ENCODE data around the gene PCYOX1L. TPM values are rescaled to one million over a fixed set of nuclear protein-coding genes. Genes with fewer than 3 reads are reported as not detected.

Gene PCYOX1L
- total and polyA plus RNA-seq, 2 donors (not counting 1 experiment from before 2014, with no cell fraction given): 7.6 to 9.1 TPM

GRCh38 chr5:149338364-149338763 is 19.5 kb upstream of the PCYOX1L start:
- Histone ChIP-seq H3K4me1 (ENCODE audit: control insufficient read depth, extremely low read depth, insufficient read depth, low read length) (no peaks in the 10 kb centered on the region), H4K20me1 (ENCODE audit: control insufficient read depth, extremely low read depth, insufficient read depth, low read length) (no peaks in the 10 kb centered on the region), H3K27ac (ENCODE audit: insufficient read depth, low read length) (no peak overlapping the region), H3K79me2 (ENCODE audit: control insufficient read depth, insufficient read depth, low read length) (no peaks in the 10 kb centered on the region), H3K9me3 (ENCODE audit: control insufficient read depth, insufficient read depth, low read depth, low read length) (no peaks in the 10 kb centered on the region), H3K4me3 (replicated peaks in 1 of 4; ENCODE audit: control extremely low read depth in 1 of 4, insufficient read depth in 1 of 4, low read depth in 3 of 4, low read length in 4 of 4) (no peak overlapping the region), H3K36me3 (ENCODE audit: control insufficient read depth, insufficient read depth, low read length) (no peaks in the 10 kb centered on the region), H2AFZ (ENCODE audit: low read length) (no peak overlapping the region), H3K4me2 (ENCODE audit: extremely low read depth, insufficient read depth, low read length) (no peak overlapping the region), H3K27me3 (ENCODE audit: control insufficient read depth, insufficient read depth, low read length) (no peaks in the 10 kb centered on the region), H3K9ac (ENCODE audit: insufficient read depth, low read length) (no peak overlapping the region)
- no peak for TF ChIP-seq EZH2 (IDR thresholded peaks at IDR 0.05; ENCODE audit: low read length, missing control alignments)
- TF ChIP-seq CTCF (conservative IDR thresholded peaks at IDR 0.05 in 1 of 2, IDR thresholded peaks at IDR 0.05 in 1 of 2; ENCODE audit: low read depth in 1 of 2, low read length in 2 of 2): no peak
- DNase-seq (ENCODE audit: low read depth in 2 of 2): no peak

GRCh38 chr5:149340920-149341319 is 16.9 kb upstream of the PCYOX1L start:
- Histone ChIP-seq H3K79me2 (ENCODE audit: control insufficient read depth, insufficient read depth, low read length) (peaks cover 5% of the 10 kb centered on the region), H2AFZ (ENCODE audit: low read length) (no peak overlapping the region), H3K4me3 (replicated peaks in 1 of 4; ENCODE audit: control extremely low read depth in 1 of 4, insufficient read depth in 1 of 4, low read depth in 3 of 4, low read length in 4 of 4) (no peak overlapping the region), H3K9ac (ENCODE audit: insufficient read depth, low read length) (no peak overlapping the region), H4K20me1 (ENCODE audit: control insufficient read depth, extremely low read depth, insufficient read depth, low read length) (no peaks in the 10 kb centered on the region), H3K9me3 (ENCODE audit: control insufficient read depth, insufficient read depth, low read depth, low read length) (no peaks in the 10 kb centered on the region), H3K4me2 (ENCODE audit: extremely low read depth, insufficient read depth, low read length) (no peak overlapping the region), H3K27me3 (ENCODE audit: control insufficient read depth, insufficient read depth, low read length) (no peaks in the 10 kb centered on the region), H3K36me3 (ENCODE audit: control insufficient read depth, insufficient read depth, low read length) (no peaks in the 10 kb centered on the region), H3K27ac (ENCODE audit: insufficient read depth, low read length) (no peak overlapping the region), H3K4me1 (ENCODE audit: control insufficient read depth, extremely low read depth, insufficient read depth, low read length) (no peaks in the 10 kb centered on the region)
- TF ChIP-seq EZH2 (IDR thresholded peaks at IDR 0.05; ENCODE audit: low read length, missing control alignments) (no peak), CTCF (conservative IDR thresholded peaks at IDR 0.05 in 1 of 2, IDR thresholded peaks at IDR 0.05 in 1 of 2; ENCODE audit: low read depth in 1 of 2, low read length in 2 of 2) (no peak)
- no peak for DNase-seq (ENCODE audit: low read depth in 2 of 2)

GRCh38 chr5:149341876-149342275 is 16.0 kb upstream of the PCYOX1L start:
- no peaks in the 10 kb centered on the region for H3K27me3 ChIP-seq (ENCODE audit: control insufficient read depth, insufficient read depth, low read length)
- H3K27ac ChIP-seq (ENCODE audit: insufficient read depth, low read length): no peak overlapping the region
- TF ChIP-seq EZH2 (IDR thresholded peaks at IDR 0.05; ENCODE audit: low read length, missing control alignments) (no peak), CTCF (conservative IDR thresholded peaks at IDR 0.05 in 1 of 2, IDR thresholded peaks at IDR 0.05 in 1 of 2; ENCODE audit: low read depth in 1 of 2, low read length in 2 of 2) (no peak)

More at GRCh38 chr5:149341876-149342275, 16.0 kb upstream of the PCYOX1L start:
- H3K36me3 ChIP-seq (ENCODE audit: control insufficient read depth, insufficient read depth, low read length): no peaks in the 10 kb centered on the region
- no peak overlapping the region for H2AFZ ChIP-seq (ENCODE audit: low read length)
- peaks cover 13% of the 10 kb centered on the region for H3K79me2 ChIP-seq (ENCODE audit: control insufficient read depth, insufficient read depth, low read length)
- no peak overlapping the region for H3K9ac ChIP-seq (ENCODE audit: insufficient read depth, low read length)
- H3K9me3 ChIP-seq (ENCODE audit: control insufficient read depth, insufficient read depth, low read depth, low read length): no peaks in the 10 kb centered on the region
- peaks cover 2% of the 10 kb centered on the region for H3K4me1 ChIP-seq (ENCODE audit: control insufficient read depth, extremely low read depth, insufficient read depth, low read length)
- no peak for DNase-seq (ENCODE audit: low read depth in 2 of 2)
- H3K4me2 ChIP-seq (ENCODE audit: extremely low read depth, insufficient read depth, low read length): no peak overlapping the region
- no peaks in the 10 kb centered on the region for H4K20me1 ChIP-seq (ENCODE audit: control insufficient read depth, extremely low read depth, insufficient read depth, low read length)
- H3K4me3 ChIP-seq (replicated peaks in 1 of 4; ENCODE audit: control extremely low read depth in 1 of 4, insufficient read depth in 1 of 4, low read depth in 3 of 4, low read length in 4 of 4): no peak overlapping the region

All from fibroblast of lung (primary cell).